IMR-90 (cell line): ENCODE results near the gene NADK. TPM values are rescaled to one million over a fixed set of nuclear protein-coding genes. Genes with fewer than 3 reads are reported as not detected.

ENCODE experiments used
- ATAC-seq: fragments of 200-7000 bp; cut with Tn5 transposase; 2 replicates; pipeline ENCODE4 v1.9.1; 2020; ENCODE audit warnings: low read depth, mild to moderate bottlenecking, moderate library complexity
- BruUV-seq: library from RNA; stranded (reverse); fragments of 400-500 nt; replicated peaks from 2 replicates; lab custom pipeline; 2021; lab: Mats Ljungman, UMichigan
- CTCF ChIA-PET: fragments of 300-600 bp; formaldehyde crosslinking; extraction: SDS; loops from one replicate; lab custom pipeline; 2021; ENCODE audit warnings: antibody characterized with exemption; lab: Yijun Ruan, JAX
- POLR2A ChIA-PET: fragments of 300-600 bp; sonication (Branson Sonifier 250); formaldehyde crosslinking; loops from one replicate; lab custom pipeline; 2022; ENCODE audit warnings: antibody characterized with exemption; ENCODE audit not compliant: unreplicated experiment; lab: Charles Lee
- DNase-seq: peaks from one replicate; pipeline ENCODE4 v3.0.0; 2013
- H2AFZ ChIP-seq: replicated peaks from 2 replicates; pipeline ENCODE3; 2013; ENCODE audit warnings: low read length, mild to moderate bottlenecking; ENCODE audit not compliant: poor library complexity
- H2AK5ac ChIP-seq: 2 replicates; pipeline ENCODE4 v1.6.1; 2013; ENCODE audit warnings: low read depth, low read length, inconsistent platforms
- H2AK9ac ChIP-seq: replicated peaks from 2 replicates; pipeline ENCODE3; 2013; ENCODE audit warnings: mild to moderate bottlenecking, low read depth, low read length, moderate library complexity; ENCODE audit not compliant: poor library complexity
- H2BK120ac ChIP-seq: 2 replicates; pipeline ENCODE4 v1.6.1; 2013; ENCODE audit warnings: low read depth, low read length, inconsistent platforms
- H2BK15ac ChIP-seq: 3 replicates; pipeline ENCODE4 v1.6.1; 2013; ENCODE audit warnings: low read depth, low read length, inconsistent platforms
- H2BK20ac ChIP-seq: 2 replicates; pipeline ENCODE4 v1.6.1; 2013; ENCODE audit warnings: low read depth, mild to moderate bottlenecking, inconsistent platforms, low read length, moderate library complexity
- H2BK5ac ChIP-seq: 2 replicates; pipeline ENCODE4 v1.6.1; 2013; ENCODE audit warnings: mild to moderate bottlenecking, low read depth, low read length, inconsistent platforms; ENCODE audit not compliant: poor library complexity, severe bottlenecking
- H3K14ac ChIP-seq: replicated peaks from 2 replicates; pipeline ENCODE4 v1.6.1; 2013; ENCODE audit warnings: low read depth, low read length, inconsistent platforms
- H3K18ac ChIP-seq: 2 replicates; pipeline ENCODE4 v1.6.1; 2013; ENCODE audit warnings: low read depth, low read length, control low read depth
- H3K23ac ChIP-seq: 2 replicates; pipeline ENCODE4 v1.6.1; 2013; ENCODE audit warnings: low read depth, low read length, inconsistent platforms
- H3K27ac ChIP-seq: 2 replicates; pipeline ENCODE4 v1.5.1; 2013; ENCODE audit warnings: mild to moderate bottlenecking, control low read depth, low read length; ENCODE audit not compliant: insufficient read depth
- H3K27me3 ChIP-seq: 2 replicates; pipeline ENCODE4 v1.6.1; 2013; ENCODE audit warnings: low read length; ENCODE audit not compliant: control insufficient read depth, insufficient read depth
- H3K36me3 ChIP-seq: 2 replicates; pipeline ENCODE4 v1.6.1; 2013; ENCODE audit warnings: low read length, mixed read lengths; ENCODE audit not compliant: control insufficient read depth, insufficient read depth
- H3K4ac ChIP-seq: 2 replicates; pipeline ENCODE4 v1.6.1; 2013; ENCODE audit warnings: low read depth, low read length, inconsistent platforms
- H3K4me1 ChIP-seq: 2 replicates; pipeline ENCODE4 v1.6.1; 2013; ENCODE audit warnings: low read length, mixed read lengths; ENCODE audit not compliant: control insufficient read depth, insufficient read depth
- H3K4me2 ChIP-seq: 2 replicates; pipeline ENCODE4 v1.6.1; 2013; ENCODE audit warnings: low read depth, mild to moderate bottlenecking, control low read depth, low read length, moderate library complexity
- H3K4me3 ChIP-seq: 2 replicates; pipeline ENCODE4 v1.5.1; 2013; ENCODE audit warnings: low read depth, mild to moderate bottlenecking, control low read depth, low read length, moderate library complexity; ENCODE audit not compliant: insufficient read depth
- H3K56ac ChIP-seq: 2 replicates; pipeline ENCODE4 v1.6.1; 2013; ENCODE audit warnings: low read length, inconsistent platforms; ENCODE audit not compliant: insufficient read depth; ENCODE audit errors: extremely low read depth
- H3K79me1 ChIP-seq, 2 experiments: 2 replicates each; pipeline ENCODE4 v1.6.1; 2013; ENCODE audit warnings: low read length in 2 of 2, inconsistent platforms in 1 of 2, low read depth in 1 of 2
- H3K9ac ChIP-seq: 2 replicates; pipeline ENCODE4 v1.6.1; 2013; ENCODE audit warnings: low read depth, low read length, control low read depth
- H3K9me1 ChIP-seq: 2 replicates; pipeline ENCODE4 v1.6.1; 2013; ENCODE audit warnings: low read length, inconsistent platforms; ENCODE audit not compliant: insufficient read depth
- H3K9me3 ChIP-seq: 2 replicates; pipeline ENCODE4 v1.6.1; 2013; ENCODE audit warnings: low read length; ENCODE audit not compliant: control insufficient read depth, insufficient read depth
- H4K20me1 ChIP-seq: 2 replicates; pipeline ENCODE4 v1.6.1; 2013; ENCODE audit warnings: low read length, inconsistent platforms; ENCODE audit not compliant: insufficient read depth
- H4K5ac ChIP-seq: 2 replicates; pipeline ENCODE4 v1.6.1; 2013; ENCODE audit warnings: mild to moderate bottlenecking, low read depth, low read length, control low read depth
- H4K8ac ChIP-seq, 2 experiments: 2 replicates each; pipeline ENCODE4 v1.6.1; 2013; ENCODE audit warnings: low read depth in 2 of 2, low read length in 2 of 2, control low read depth in 1 of 2, inconsistent platforms in 1 of 2
- H4K91ac ChIP-seq: 2 replicates; pipeline ENCODE4 v1.6.1; 2013; ENCODE audit warnings: low read depth, low read length, inconsistent platforms; ENCODE audit not compliant: insufficient read depth
- BHLHE40 ChIP-seq: fragments of 150-350 bp; IDR thresholded peaks from 2 replicates; pipeline ENCODE4 v1.6.1; 2016; ENCODE audit warnings: mild to moderate bottlenecking, low read depth, low read length
- CEBPB ChIP-seq: IDR thresholded peaks from 2 replicates; pipeline ENCODE4 v1.6.1; 2012; ENCODE audit warnings: low read depth, low read length, improper control_type of control experiment
- CTCF ChIP-seq: conservative IDR thresholded peaks from 2 replicates; pipeline ENCODE4 v1.5.1; 2012; ENCODE audit warnings: mild to moderate bottlenecking, low read depth, low read length, improper control_type of control experiment
- MAFK ChIP-seq: IDR thresholded peaks from 2 replicates; pipeline ENCODE4 v1.6.1; 2012; ENCODE audit warnings: low read depth, low read length, improper control_type of control experiment
- NFE2L2 ChIP-seq: fragments of 150-350 bp; IDR thresholded peaks from 2 replicates; pipeline ENCODE4 v1.6.1; 2016; ENCODE audit warnings: low read depth, mild to moderate bottlenecking, low read length
- POLR2A ChIP-seq: IDR thresholded peaks from 2 replicates; pipeline ENCODE4 v1.6.1; 2012; ENCODE audit warnings: mild to moderate bottlenecking, low read depth, low read length
- RAD21 ChIP-seq: IDR thresholded peaks from 2 replicates; pipeline ENCODE4 v1.6.1; 2012; ENCODE audit warnings: low read length, improper control_type of control experiment
- RCOR1 ChIP-seq: IDR thresholded peaks from 2 replicates; pipeline ENCODE4 v1.6.1; 2012; ENCODE audit warnings: mild to moderate bottlenecking, low read length, improper control_type of control experiment; ENCODE audit not compliant: insufficient replicate concordance
- RFX5 ChIP-seq: IDR thresholded peaks from 2 replicates; pipeline ENCODE4 v1.8.0; 2012; ENCODE audit warnings: low read depth, mild to moderate bottlenecking, low read length, moderate library complexity
- WGBS, 2 experiments: methylation state at CpG; one replicate each; pipeline versions ENCODE4 v1.1.5 to v1.1.7; 2013; ENCODE audit warnings: missing lambda C conversion rate in 2 of 2; ENCODE audit not compliant: insufficient read length in 1 of 2; ENCODE audit errors: extremely low coverage in 2 of 2; 5-methylcytosine and 5-hydroxymethylcytosine counted together
- dilution Hi-C: fragments of 300-500 bp; cut with HindIII; formaldehyde crosslinking; loops from one replicate; pipeline ENCODE4 v1.14.3; 2018; ENCODE audit warnings: low sequenced_read_pairs; ENCODE audit not compliant: unreplicated experiment
- in situ Hi-C: fragments of 300-500 bp; cut with MboI; formaldehyde crosslinking; loops from 3 replicates; pipeline ENCODE4 v1.14.3; 2019; ENCODE audit warnings: low sequenced_read_pairs, inconsistent platforms, mixed read lengths
- intact Hi-C: fragments of 100-400 bp; cut with micrococcal nuclease; formaldehyde crosslinking; loops from 2 replicates; pipeline ENCODE4 v1.10.0; 2022
- polyA plus RNA-seq, 3 experiments: library from polyadenylated mRNA; depleted of rRNA; stranded (reverse); fragments of >200 nt; gene quantifications; 2 replicates each; pipeline ENCODE4 v1.2.3, GENCODE V29; 2012; ENCODE audit warnings: low replicate concordance in 1 of 3
- total RNA-seq: library from RNA; depleted of rRNA; stranded (reverse); fragments of >200 nt; gene quantifications from 2 replicates; pipeline ENCODE4 v1.2.3, GENCODE V29; 2012

NADK gene
- total and polyA plus RNA-seq, 2 of the 4 experiments (the other 2 are of a cell fraction), result 12.5 to 56.1 TPM

GRCh38 chr1:1752636-1753606 lies 25.3 kb downstream of the NADK start:
- Histone ChIP-seq H3K4me3 (no peak overlapping the region), H4K91ac (no peak overlapping the region), H3K36me3 (peaks cover 35% of the 10 kb centered on the region), H3K79me1 (peaks cover 0 to under 1% of the 10 kb centered on the region in 2 experiments; a peak in 2 of 4 replicates), H2BK5ac (no peak overlapping the region), H3K4ac (no peak overlapping the region), H3K9ac (no peak overlapping the region), H3K4me2 (no peak overlapping the region), H3K56ac (no peak overlapping the region), H2AK5ac (no peak overlapping the region), H2BK20ac (no peak overlapping the region), H2AK9ac (no peak overlapping the region), H2BK15ac (no peak overlapping the region), H3K27ac (no peak overlapping the region), H3K23ac (no peak overlapping the region), H3K27me3 (no peaks in the 10 kb centered on the region), H3K4me1 (no peaks in the 10 kb centered on the region), H4K5ac (no peak overlapping the region), H3K9me3 (no peaks in the 10 kb centered on the region), H3K14ac (no peak overlapping the region), H2AFZ (no peak overlapping the region), H3K18ac (no peak overlapping the region), H4K20me1 (peaks cover 2% of the 10 kb centered on the region; the same call in 1 of the 2 replicates), H2BK120ac (no peak overlapping the region), H4K8ac (no peak overlapping the region), H3K9me1 (no peaks in the 10 kb centered on the region; the same call in 1 of the 2 replicates)
- ChIA-PET CTCF (no interaction called here), POLR2A (no interaction called here)
- intact Hi-C loops, result no loop called here
- BruUV-seq, result no TSS peak
- no peak for ATAC-seq
- in situ Hi-C loops, result no loop called here
- WGBS, 2 experiments, result 96% methylated on average over 16 of the region's 37 CpGs; no CpG with 5 or more reads in 1 of the 2 experiments
- TF ChIP-seq POLR2A, result no peak
- no peak for TF ChIP-seq RFX5
- no peak for TF ChIP-seq CEBPB
- TF ChIP-seq NFE2L2, result no peak
- no peak for TF ChIP-seq RAD21
- no peak for TF ChIP-seq MAFK
- TF ChIP-seq CTCF, result no peak
- no peak for TF ChIP-seq RCOR1
- no peak for TF ChIP-seq BHLHE40
- dilution Hi-C loops, result no loop called here
- no peak for DNase-seq
